GM13976 (cell line): ENCODE measurements around the gene GALNT3.

ENCODE experiments used
- DNase-seq: peaks from one replicate; pipeline ENCODE4 v3.0.0; 2012; ENCODE audit warnings: low spot score
- CTCF ChIP-seq: IDR thresholded peaks from 2 replicates; pipeline ENCODE4 v1.5.1; 2012; ENCODE audit warnings: borderline replicate concordance, mild to moderate bottlenecking; ENCODE audit not compliant: insufficient read depth; ENCODE audit errors: extremely low read depth, missing control alignments, control extremely low read depth
- in situ Hi-C: fragments of 300-500 bp; cut with MboI; formaldehyde crosslinking; loops from one replicate; pipeline ENCODE4 v1.12.0; 2022; ENCODE audit warnings: low sequenced_read_pairs, mixed read lengths, inconsistent platforms; ENCODE audit not compliant: unreplicated experiment

GALNT3 gene

GRCh38 chr2:165801176-165801575 lies 7.1 kb upstream of the GALNT3 start:
- no peak for TF ChIP-seq CTCF
- no peak for DNase-seq
- in situ Hi-C loops: no loop called here

- TF ChIP-seq CTCF: no peak
- in situ Hi-C loops: no loop called here
Observed at GRCh38 chr2:165796819-165797530, 2.9 kb upstream of the GALNT3 start.

GRCh38 chr2:165796129-165796528 lies 2.1 kb upstream of the GALNT3 start:
- no peak for DNase-seq
- in situ Hi-C loops: no loop called here
- no peak for TF ChIP-seq CTCF

More at GRCh38 chr2:165796819-165797530, 2.9 kb upstream of the GALNT3 start:
- no peak for DNase-seq

- TF ChIP-seq CTCF: no peak
- peak; percentile 12 for DNase-seq
- in situ Hi-C loops: no loop called here
Observed at GRCh38 chr2:165795011-165795410, 964 bp upstream of the GALNT3 start.

GRCh38 chr2:165794536-165794928 lies 485 bp upstream of the GALNT3 start:
- in situ Hi-C loops: no loop called here
- peak; percentile 73 for DNase-seq
- TF ChIP-seq CTCF: no peak

GRCh38 chr2:165793161-165793778 lies 777 bp downstream of the GALNT3 start:
- no peak for TF ChIP-seq CTCF
- no peak for DNase-seq
- in situ Hi-C loops: no loop called here

GRCh38 chr2:165792104-165792454 lies 2.0 kb downstream of the GALNT3 start:
- no peak for TF ChIP-seq CTCF
- no peak for DNase-seq
- in situ Hi-C loops: no loop called here
